Heart left ventricle (tissue), 16 donors: ENCODE results near the gene TXK. TPM values are rescaled to one million over a fixed set of nuclear protein-coding genes. Genes with fewer than 3 reads are reported as not detected.

Experiments
- ATAC-seq, 4 donors: fragments of 200-7000 bp; cut with Tn5 transposase; one replicate each; pipeline ENCODE4 v1.9.1; 2020 to 2022; ENCODE audit warnings: moderate library complexity in 4 of 4, mild to moderate bottlenecking in 3 of 4, moderate number of reproducible peaks in 1 of 4
- DNase-seq, 5 donors: peaks; one replicate each; pipeline ENCODE4 v3.0.0-alpha.2; 2020
- H3K27ac ChIP-seq, 12 donors: fragments of 200-600 bp; sonication (generic) in 4 of 12; one replicate each; pipeline versions ENCODE4 v1.5.0 to v1.8.0; 2016 to 2022; ENCODE audit warnings: mild to moderate bottlenecking in 2 of 12
- H3K27me3 ChIP-seq, 9 donors: fragments of 200-600 bp; sonication (generic) in 2 of 9; one replicate each; pipeline versions ENCODE4 v1.5.1 to v1.8.0; 2016 to 2022; ENCODE audit warnings: mild to moderate bottlenecking in 3 of 9
- H3K36me3 ChIP-seq, 9 donors: fragments of 200-600 bp; sonication (generic) in 2 of 9; one replicate each; pipeline versions ENCODE4 v1.5.0 to v1.8.0; 2018 to 2022; ENCODE audit warnings: mild to moderate bottlenecking in 2 of 9
- H3K4me1 ChIP-seq, 12 donors: fragments of 200-600 bp; sonication (generic) in 4 of 12; one replicate each; pipeline versions ENCODE4 v1.5.0 to v1.8.0; 2016 to 2022; ENCODE audit warnings: mild to moderate bottlenecking in 3 of 12
- H3K4me3 ChIP-seq, 12 donors: fragments of 200-600 bp; sonication (generic) in 4 of 12; one replicate each; pipeline versions ENCODE4 v1.5.0 to v1.8.0; 2017 to 2022; ENCODE audit warnings: mild to moderate bottlenecking in 9 of 12, moderate library complexity in 4 of 12
- H3K9me3 ChIP-seq, 12 donors: fragments of 200-600 bp; sonication (generic) in 4 of 12; one replicate each; pipeline versions ENCODE4 v1.5.0 to v1.8.0; 2016 to 2022; ENCODE audit warnings: mild to moderate bottlenecking in 1 of 12
- CTCF ChIP-seq, 12 donors: fragments of 200-600 bp; sonication (generic) in 4 of 12; IDR thresholded peaks; one replicate each; pipeline versions ENCODE4 v1.5.0 to v1.8.0; 2018 to 2022; ENCODE audit warnings: antibody characterized with exemption in 12 of 12, mild to moderate bottlenecking in 5 of 12
- POLR2A ChIP-seq, 2 donors: fragments of 450-650 bp; IDR thresholded peaks; one replicate each; pipeline ENCODE4 v1.6.1; 2017; ENCODE audit warnings: antibody characterized with exemption in 2 of 2, mild to moderate bottlenecking in 2 of 2, moderate library complexity in 2 of 2
- WGBS, 4 donors: extraction: QIAGEN DNeasy Blood & Tissue Kit in 2 of 4; methylation state at CpG; one replicate each; pipeline versions ENCODE4 v1.1.5 to v1.1.7; 2013 to 2018; 5-methylcytosine and 5-hydroxymethylcytosine counted together
- intact Hi-C, 10 donors: fragments of 100-400 bp; cut with DNase I; formaldehyde crosslinking; loops; one replicate each; pipeline versions ENCODE4 v1.11.1 to v1.14.2; 2022
- polyA plus RNA-seq, 2 donors: library from polyadenylated mRNA; stranded (reverse); fragments of 200-250 nt; gene quantifications; one replicate each; pipeline ENCODE4 v1.2.3, GENCODE V29; 2013
- total RNA-seq, 9 donors: library from RNA; depleted of rRNA in 2 of 9; stranded (reverse); fragments of >200 nt in 2 of 9; fragmentation: NEBNext Ultra II Directional in 3 of 9; extraction: Animal tissue kit (Norgen Biotek cat#: 25700) in 3 of 9; gene quantifications; one replicate each; pipeline versions ENCODE4 v1.1.0 to v1.2.4, GENCODE V29; 2016 to 2023
- donor health status: ischemic (EF 13 %, LVEDD 7.1; RV severe dilation, severe dysfunction).
- donor health status: healthy with polysubstance abuse.
- donor health status: DM: no; HTN: yes; CAD: no.
- donor health status: DM: no; HTN: no; CAD: no.
- donor health status: ischemic (EF 25% LVEDD 6.9; RV normal size, moderate dysfunction).
- donor health status: ischemic (EF 25% LVEDD 5.7; RV mildly dilated, moderate dysfunction).
- donor health status: healthy.
- donor health status: DM: yes; HTN: yes; CAD: no.
- donor health status: ischemic (EF 35%, LVEDD 5.7; RV mildly dilated, moderate dysfunction).
- donor health status: nonischemic (EF 11% LVEDD 7.7; RV severe dilation, severe dysfunction).
- donor health status: DM: yes; HTN: yes; CAD: no.
- donor health status: PGD.
- donor health status: ischemic (EF 29% LVEDD 5.4; RV normal size, mild dysfunction).
- donor health status: nonischemic (EF 23%, LVEDD 6.1; RV moderate dilation, normal function).

TXK gene
- total and polyA plus RNA-seq, 11 donors: 0.18 to 3.3 (median 0.51) TPM; not detected in 1

- 64 to 71% (median 68%) methylated on average over 5 of the region's 5 CpGs for WGBS, 4 donors
- TF ChIP-seq CTCF (IDR thresholded peaks at IDR 0.05): peak in 9 of 12 donors; percentile 12 to 48 (median 39)
- no peak for TF ChIP-seq POLR2A (IDR thresholded peaks at IDR 0.05)
These were observed 24.4 kb downstream of the TXK start for GRCh38 chr4:48109413-48110263.

GRCh38 chr4:48108309-48109073 lies 25.6 kb downstream of the TXK start:
- 95 to 99% (median 98%) methylated on average over 2 of the region's 2 CpGs for WGBS, 4 donors
- Histone ChIP-seq H3K9me3 (no peaks in the 10 kb centered on the region), H3K27me3 (no peaks in the 10 kb centered on the region), H3K36me3 (no peaks in the 10 kb centered on the region), H3K4me1 (no peaks in the 10 kb centered on the region), H3K27ac (no peak overlapping the region), H3K4me3 (no peak overlapping the region)
- ATAC-seq (no peak), DNase-seq (no peak)
- no peak for TF ChIP-seq CTCF (IDR thresholded peaks at IDR 0.05)
- TF ChIP-seq POLR2A (IDR thresholded peaks at IDR 0.05): no peak
- intact Hi-C loops: no loop called here

More at GRCh38 chr4:48109413-48110263, 24.4 kb downstream of the TXK start:
- Histone ChIP-seq H3K27ac (no peak overlapping the region), H3K36me3 (no peaks in the 10 kb centered on the region), H3K9me3 (no peaks in the 10 kb centered on the region), H3K27me3 (no peaks in the 10 kb centered on the region), H3K4me1 (no peaks in the 10 kb centered on the region), H3K4me3 (no peak overlapping the region)
- DNase-seq (no peak), ATAC-seq (no peak)
- intact Hi-C loops: no loop called here

GRCh38 chr4:48105230-48105629 lies 28.8 kb downstream of the TXK start:
- no peaks in the 10 kb centered on the region for H3K4me1 ChIP-seq
- intact Hi-C loops: no loop called here

More at GRCh38 chr4:48105230-48105629, 28.8 kb downstream of the TXK start:
- no peaks in the 10 kb centered on the region for H3K36me3 ChIP-seq
- H3K4me3 ChIP-seq: no peak overlapping the region
- DNase-seq: no peak
- WGBS, 4 donors: 81 to 93% (median 87%) methylated on average over 1 of the region's 1 CpG
- no peak overlapping the region for H3K27ac ChIP-seq
- no peaks in the 10 kb centered on the region for H3K9me3 ChIP-seq
- no peak for TF ChIP-seq CTCF (IDR thresholded peaks at IDR 0.05)
- TF ChIP-seq POLR2A (IDR thresholded peaks at IDR 0.05): no peak
- ATAC-seq: no peak
- H3K27me3 ChIP-seq: no peaks in the 10 kb centered on the region
